VCaP (cell line): Measurements from ENCODE around the gene ALG1.

Experiments used
- H3K27ac ChIP-seq: fragments of 450-650 bp; 2 replicates; pipeline ENCODE4 v1.5.1; 2017
- TF ChIP-seq, protein P1 (sequence below): fragments of 450-650 bp; conservative IDR thresholded peaks from 2 replicates; pipeline ENCODE4 v1.5.1; 2017; ENCODE audit warnings: mild to moderate bottlenecking, moderate library complexity

ALG1 gene

DNA sequence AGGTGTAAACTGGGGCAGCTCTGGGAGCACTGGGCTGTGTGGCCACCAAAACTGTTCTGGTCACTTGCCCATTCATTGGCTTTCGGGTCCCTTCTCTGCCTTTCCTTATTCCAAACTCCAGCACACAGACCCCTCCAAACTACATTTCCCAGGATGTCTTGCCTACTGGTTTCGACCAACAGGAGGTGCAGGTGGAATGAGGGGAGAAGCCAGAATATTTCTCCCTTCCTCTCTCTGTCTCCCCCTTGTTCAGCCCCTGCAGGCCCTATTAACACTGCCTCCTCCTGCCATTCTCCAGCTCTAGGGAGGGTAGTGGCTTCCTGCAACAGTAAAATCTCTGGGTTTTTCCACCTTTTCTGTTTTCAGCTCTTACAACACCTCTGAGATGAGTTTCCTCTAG, 24.7 kb upstream of the ALG1 start:
- H3K27ac ChIP-seq = no peak overlapping the region
- TF ChIP-seq, protein P1, sequence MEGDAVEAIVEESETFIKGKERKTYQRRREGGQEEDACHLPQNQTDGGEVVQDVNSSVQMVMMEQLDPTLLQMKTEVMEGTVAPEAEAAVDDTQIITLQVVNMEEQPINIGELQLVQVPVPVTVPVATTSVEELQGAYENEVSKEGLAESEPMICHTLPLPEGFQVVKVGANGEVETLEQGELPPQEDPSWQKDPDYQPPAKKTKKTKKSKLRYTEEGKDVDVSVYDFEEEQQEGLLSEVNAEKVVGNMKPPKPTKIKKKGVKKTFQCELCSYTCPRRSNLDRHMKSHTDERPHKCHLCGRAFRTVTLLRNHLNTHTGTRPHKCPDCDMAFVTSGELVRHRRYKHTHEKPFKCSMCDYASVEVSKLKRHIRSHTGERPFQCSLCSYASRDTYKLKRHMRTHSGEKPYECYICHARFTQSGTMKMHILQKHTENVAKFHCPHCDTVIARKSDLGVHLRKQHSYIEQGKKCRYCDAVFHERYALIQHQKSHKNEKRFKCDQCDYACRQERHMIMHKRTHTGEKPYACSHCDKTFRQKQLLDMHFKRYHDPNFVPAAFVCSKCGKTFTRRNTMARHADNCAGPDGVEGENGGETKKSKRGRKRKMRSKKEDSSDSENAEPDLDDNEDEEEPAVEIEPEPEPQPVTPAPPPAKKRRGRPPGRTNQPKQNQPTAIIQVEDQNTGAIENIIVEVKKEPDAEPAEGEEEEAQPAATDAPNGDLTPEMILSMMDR = no peak

GRCh38 chr16:5054876-5055865, 16.5 kb upstream of the ALG1 start:
- no peak overlapping the region for H3K27ac ChIP-seq
- TF ChIP-seq, protein P1 = no peak

GRCh38 chr16:5056352-5056751, 15.3 kb upstream of the ALG1 start:
- TF ChIP-seq, protein P1 = no peak
- no peak overlapping the region for H3K27ac ChIP-seq

GRCh38 chr16:5058476-5058875, 13.2 kb upstream of the ALG1 start:
- no peak overlapping the region for H3K27ac ChIP-seq
- TF ChIP-seq, protein P1 = no peak

- no peak overlapping the region for H3K27ac ChIP-seq
- TF ChIP-seq, protein P1 = no peak
Measured at GRCh38 chr16:5059386-5060072, 12.1 kb upstream of the ALG1 start.

DNA sequence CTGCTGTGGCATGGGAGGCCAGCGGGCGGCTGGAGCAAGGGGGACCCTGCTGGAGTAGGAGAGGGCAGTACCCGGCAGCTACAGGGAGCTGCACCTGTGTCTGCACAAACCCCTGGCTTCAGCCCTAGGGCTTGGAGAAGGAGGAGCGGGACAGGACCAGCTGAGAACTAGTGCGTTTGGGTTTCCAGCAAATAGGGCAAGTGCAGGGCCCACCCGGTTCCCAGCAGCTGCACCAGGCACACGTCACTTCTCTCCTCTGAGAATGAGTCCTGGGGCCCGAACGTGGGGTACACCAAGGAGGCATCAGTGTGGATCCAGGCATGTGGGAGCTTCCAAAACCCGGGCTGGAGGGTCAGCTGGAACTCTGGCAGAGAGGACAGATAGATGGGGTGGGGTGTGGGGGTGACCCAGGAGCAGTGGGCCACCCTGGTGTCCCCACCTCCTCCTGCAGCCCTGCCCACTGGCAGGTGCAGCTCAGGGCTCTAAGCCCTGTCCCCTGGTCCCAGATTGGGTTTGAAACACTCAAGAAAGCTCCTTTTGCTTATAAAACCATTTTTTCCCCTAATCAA, 11.5 kb upstream of the ALG1 start:
- TF ChIP-seq, protein P1 = no peak
- H3K27ac ChIP-seq = no peak overlapping the region

GRCh38 chr16:5062051-5062450, 9.6 kb upstream of the ALG1 start:
- H3K27ac ChIP-seq = no peak overlapping the region
- TF ChIP-seq, protein P1 = no peak
